HG02884 (cell line): ENCODE results near the gene TRIM61.
"Not testable (repeated sequence)": the region's sequence is repeated elsewhere in the genome, so short reads cannot be mapped to it uniquely, and the experiment has no call there.

Source experiments
- ATAC-seq: cut with Tn5 transposase; IDR thresholded peaks from one replicate; pipeline ENCODE4 v1.9.1; 2021; ENCODE audit warnings: mild to moderate bottlenecking, moderate library complexity; ENCODE audit not compliant: unreplicated experiment

The TRIM61 gene

DNA sequence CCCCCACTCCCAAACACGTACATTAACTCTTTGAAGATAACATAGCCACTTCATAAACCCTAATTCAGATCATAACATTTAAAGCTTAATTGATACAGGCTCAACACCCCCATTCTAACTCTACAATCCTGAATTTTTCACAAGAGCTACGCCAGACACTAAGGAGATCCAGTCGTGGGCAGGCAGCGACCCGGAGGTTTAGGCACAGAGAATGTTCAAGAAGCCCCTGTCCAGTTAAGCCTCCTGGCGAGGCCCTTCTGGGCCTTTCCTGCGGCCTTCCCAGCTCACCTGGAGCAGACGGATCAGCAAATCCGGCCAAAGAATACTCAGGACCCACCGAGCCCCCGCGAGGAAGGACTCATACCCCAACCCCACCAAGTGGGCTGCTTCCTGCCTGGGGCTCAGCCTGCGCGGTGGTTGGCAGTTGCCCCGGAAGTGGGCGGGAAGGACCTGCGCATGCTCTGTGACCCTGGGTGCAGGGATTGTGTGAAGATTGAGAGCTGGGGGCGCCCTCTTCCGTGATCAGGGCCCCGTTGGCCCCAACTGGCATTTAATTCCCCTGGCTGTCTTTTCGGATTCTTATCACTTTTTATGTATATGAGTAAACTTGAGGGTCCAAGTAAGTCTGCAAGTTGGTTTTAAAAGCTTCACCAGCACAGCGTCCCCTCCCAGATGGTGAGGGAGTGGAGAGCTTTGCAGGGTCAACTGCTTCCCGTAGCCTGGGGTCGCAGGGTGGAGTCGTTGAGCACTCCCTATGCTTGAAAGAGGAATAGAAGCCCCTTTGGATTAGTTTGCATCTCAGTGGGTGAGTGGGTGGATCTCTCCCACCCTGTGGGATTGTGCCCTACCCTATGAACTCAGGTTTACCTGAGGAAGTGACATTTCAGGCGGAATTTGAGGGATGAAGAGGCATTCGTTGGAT, at the start of gene TRIM61:
TRIM61 (minus strand) TSS at position 415 of the 922 bp plus-strand sequence. CDS start 7,655 bp downstream, outside the sequence.
- peak; percentile 71 for ATAC-seq

DNA sequence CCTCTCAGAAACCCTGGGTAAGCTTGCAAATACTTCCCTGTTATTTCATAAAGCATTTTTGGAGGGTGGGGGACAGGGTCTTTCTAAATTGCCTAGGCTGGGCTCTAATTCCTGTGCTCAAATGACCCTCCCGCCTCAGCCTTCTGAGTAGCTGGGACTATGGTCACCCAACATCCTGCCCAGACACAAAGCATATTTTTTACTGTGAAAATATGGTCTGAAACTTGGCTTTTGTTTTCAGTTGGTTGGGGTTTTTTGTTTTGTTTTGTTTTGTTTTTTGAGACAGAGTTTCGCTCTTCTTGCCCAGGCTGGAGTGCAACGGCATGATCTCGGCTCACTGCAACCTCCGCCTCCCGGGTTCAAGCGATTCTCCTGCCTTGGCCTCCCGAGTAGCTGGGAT, 48.3 kb upstream of the TRIM61 start:
- ATAC-seq = not testable (repeated sequence)

DNA sequence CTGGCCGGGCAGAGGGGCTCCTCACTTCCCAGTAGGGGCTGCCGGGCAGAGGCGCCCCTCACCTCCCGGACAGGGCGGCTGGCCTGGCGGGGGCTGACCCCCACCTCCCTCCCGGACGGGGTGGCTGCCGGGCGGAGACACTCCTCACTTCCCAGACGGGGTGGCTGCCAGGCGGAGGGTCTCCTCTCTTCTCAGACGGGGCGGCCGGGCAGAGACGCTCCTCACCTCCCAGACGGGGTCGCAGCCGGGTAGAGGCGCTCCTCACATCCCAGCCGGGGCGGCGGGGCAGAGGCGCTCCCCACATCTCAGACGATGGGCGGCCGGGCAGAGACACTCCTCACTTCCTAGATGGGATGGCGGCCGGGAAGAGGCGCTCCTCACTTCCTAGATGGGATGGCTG, 42.5 kb upstream of the TRIM61 start:
- not testable (repeated sequence) for ATAC-seq

DNA sequence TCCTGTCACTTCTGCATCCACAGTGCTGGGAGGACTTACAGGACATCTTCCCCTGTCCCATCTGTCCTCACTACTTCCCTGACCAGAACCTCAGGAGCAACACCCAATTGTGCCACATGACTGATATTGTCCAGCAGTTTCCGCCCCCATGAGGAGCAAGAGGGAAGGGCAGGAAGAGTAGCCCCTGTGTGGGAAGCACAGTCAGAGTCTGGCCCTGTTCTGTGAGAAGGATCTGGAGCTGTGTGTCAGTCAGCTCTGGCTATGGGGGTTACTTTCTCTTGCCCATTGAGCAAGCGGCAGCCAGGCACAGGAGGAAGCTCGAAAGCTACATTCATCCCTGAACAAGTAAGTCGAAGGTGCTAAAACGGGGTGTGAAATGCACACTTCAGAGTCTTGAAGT, 39.5 kb upstream of the TRIM61 start:
- no peak for ATAC-seq

DNA sequence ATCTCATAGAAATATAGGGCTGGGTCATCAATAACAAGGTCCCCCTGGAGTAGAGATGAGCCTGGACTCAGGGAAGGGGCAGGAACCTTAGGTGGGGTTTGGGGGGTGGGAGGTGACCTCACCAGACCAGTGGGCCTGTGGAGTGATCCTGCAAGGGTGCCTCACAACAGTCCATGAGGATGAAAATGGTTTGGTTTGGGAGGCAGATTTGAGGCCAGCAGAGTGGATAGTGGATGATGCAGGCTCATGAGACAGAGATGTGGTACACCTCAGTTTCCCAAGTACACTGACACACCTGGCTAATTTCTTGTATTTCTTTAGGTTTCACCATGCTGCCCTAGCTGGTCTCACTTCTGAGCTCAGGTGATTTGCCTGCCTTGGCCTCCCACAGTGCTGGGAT, 36.2 kb upstream of the TRIM61 start:
- no peak for ATAC-seq

DNA sequence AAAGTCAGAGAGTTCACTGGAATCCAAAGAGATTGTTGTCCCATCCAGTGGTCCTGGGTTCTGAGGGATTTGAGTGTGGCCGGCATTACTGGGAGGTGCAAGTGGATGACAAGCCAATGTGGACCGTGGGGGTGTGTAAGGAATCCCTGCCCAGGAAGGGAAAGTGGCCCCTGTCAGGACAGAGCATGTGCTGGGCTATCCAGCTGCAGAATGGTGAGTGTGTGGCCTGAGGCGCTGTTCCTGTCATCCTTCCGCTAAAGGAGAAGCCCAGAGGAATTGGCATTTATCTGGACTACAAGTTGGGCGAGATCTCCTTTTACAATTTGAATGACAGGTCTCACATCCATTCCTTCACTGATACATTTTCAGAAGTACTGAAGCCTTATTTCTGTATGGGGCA, 33.9 kb upstream of the TRIM61 start:
- no peak for ATAC-seq

DNA sequence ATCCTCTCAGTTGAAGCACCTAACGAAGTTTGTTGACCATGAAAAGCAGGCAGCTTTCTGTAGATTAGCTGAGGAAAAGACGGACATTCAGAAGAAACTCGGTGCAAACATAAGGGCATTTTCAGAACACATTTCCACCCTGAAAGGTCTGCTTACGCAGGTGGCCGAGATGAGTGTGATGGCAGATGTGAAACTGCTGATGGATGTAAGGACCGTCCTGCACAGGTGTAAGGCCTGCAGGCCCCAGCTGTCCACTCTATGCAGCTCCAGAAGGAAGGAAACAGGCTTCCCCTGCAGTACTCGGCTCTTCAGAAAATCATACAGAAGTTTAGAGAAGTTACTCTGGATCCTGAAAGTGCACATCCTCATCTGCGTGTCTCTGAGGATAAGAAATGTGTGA, 33.5 kb upstream of the TRIM61 start:
- no peak for ATAC-seq

DNA sequence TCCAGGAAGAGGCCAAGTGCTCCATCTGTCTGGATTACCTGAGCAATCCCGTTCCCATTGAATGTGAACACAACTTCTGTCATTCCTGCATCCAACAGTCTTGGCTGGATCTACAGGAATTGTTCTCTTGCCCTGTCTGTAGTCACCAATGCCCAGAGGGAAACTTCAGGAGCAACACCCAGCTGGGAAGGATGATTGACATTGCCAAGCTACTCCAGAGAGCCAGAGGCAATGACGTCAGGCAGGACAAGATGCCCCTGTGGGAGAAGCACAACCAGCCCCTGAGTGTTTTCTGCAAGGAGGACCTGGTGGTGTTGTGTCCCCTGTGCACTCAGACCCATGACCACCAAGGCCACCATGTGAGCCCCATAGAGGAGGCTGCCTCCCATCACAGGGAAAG, 33.0 kb upstream of the TRIM61 start:
- no peak for ATAC-seq

DNA sequence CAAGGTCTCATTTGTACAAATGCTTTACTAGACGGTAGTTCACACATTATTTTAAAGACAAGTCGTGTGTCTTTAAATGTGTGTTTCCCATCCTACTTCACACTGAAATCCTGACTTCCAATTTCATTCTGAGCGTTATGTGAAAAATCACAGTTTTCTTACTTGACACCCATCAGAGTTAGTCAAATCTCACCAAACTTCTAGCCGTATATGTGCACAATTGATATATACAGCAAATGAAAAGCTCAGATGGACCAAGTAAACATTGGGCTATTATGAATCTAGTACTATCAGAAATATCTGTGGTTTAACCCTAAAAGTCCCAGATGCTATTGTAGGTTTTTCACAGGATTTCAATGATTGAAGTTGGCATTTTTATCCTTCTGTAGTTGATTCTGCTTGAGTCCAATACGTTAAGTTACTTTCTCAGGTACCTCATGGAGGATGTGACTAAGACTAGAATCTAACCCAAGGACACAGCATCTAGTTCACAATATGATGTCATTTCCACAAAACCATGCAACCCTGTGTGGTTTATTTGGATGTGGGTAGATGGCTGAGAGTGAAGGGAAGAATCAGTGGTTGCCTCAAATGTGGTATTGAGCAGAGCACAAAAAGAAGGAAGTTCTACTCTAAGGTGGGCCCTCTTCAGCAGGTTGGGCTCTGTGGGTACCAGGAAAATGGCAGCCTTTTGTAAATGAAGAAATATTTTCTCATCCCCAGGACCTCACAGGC, 32.2 kb upstream of the TRIM61 start:
- peak; percentile 68 for ATAC-seq

DNA sequence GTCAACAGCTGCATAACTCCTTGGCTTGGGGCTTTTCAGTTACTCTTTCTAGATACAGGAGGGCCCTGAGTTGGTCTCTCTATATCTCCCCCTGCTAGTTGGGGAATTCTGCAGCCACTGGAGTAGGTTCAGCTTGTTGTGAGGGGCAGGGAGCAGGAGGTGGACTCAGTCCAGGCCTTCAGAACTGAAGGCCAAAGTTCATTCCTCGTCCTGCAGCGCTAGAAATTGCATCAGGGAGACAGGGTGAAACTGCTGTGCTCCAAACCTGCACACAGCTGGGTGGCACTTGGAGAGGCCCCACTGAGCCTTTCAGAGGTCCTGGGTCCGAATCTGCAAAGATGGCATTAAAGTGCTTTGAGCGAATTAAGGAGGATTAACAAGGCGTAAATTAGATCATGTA, 29.4 kb upstream of the TRIM61 start:
- ATAC-seq = no peak

DNA sequence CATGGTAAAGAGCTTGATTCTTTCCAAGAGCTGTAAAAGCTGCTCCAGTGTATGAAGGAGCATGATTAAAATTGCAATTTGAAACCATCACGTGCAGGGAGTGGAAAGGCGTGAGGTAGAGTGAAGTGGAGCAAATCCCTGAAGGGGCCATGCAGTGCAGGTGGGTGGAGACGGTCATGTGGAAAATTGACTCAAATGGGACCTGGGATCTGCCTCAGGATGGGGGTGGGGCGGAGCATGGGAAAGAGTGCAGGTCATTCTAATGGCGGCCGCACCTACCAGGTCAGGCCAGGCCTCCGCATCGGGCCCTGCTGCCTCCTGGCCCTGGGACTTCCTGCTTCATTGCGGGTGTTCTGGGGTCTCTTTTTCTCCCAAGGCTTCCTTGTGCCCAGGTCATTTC, 29.0 kb upstream of the TRIM61 start:
- ATAC-seq = no peak

DNA sequence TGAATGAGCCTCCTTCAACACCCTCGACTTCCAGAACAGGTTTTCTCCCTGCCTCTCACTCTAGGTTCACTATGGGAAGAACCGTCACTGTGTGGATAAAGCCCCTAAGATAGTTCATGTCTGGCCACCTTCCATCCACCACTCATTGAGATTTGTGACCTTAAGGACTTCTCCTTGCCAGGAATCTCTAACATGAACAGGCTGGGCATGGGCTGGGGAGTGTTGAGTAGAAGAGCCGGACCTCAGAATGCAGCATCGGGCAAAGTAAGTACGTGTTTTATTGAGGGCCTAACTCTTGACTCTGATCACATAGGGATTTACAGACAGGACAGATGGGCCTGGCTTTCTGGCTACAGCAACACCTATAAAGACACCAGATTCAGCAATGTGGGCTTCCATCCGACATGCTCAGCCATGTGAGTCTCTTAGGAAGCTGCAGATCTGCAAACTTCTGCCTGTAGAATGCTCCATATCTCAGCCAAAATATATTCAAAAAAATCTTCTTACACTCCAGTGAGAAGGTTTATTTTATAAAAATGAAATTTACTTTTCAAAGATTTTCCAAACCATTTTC, 28.0 kb upstream of the TRIM61 start:
- no peak for ATAC-seq

DNA sequence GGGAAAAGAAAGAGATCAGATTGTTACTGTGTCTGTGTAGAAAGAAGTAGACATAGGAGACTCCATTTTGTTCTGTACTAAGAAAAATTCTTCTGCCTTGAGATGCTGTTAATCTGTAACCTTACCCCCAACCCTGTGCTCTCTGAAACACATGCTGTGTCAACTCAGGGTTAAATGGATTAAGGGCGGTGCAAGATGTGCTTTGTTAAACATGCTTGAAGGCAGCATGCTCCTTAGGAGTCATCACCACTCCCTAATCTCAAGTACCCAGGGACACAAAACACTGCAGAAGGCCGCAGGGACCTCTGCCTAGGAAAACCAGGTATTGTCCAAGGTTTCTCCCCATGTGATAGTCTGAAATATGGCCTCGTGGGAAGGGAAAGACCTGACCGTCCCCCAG, 24.5 kb upstream of the TRIM61 start:
- ATAC-seq = not testable (repeated sequence)

DNA sequence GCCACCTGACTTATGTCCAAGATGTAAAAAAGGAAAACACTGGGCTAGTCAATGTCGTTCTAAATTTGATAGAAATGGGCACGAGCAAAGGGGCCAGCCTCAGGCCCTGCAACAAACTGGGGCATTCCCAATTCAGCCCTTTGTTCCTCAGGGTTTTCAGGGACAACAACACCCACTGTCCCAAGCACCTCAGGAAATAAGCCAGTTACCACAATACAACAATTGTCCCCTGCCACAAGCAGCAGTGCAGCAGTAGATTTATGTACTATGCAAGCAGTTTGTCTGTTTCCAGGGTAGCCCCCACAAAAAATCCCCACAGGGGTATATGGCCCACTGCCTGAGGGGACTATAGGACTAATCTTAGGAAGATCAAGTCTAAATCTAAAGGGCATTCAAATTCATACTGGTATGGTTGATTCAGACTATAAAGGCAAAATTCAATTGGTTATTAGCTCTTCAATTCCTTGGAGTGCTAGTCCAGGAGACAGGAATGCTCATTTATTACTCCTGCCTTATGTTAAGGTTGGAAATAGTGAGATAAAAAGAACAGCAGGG, 21.1 kb upstream of the TRIM61 start:
- not testable (repeated sequence) for ATAC-seq

DNA sequence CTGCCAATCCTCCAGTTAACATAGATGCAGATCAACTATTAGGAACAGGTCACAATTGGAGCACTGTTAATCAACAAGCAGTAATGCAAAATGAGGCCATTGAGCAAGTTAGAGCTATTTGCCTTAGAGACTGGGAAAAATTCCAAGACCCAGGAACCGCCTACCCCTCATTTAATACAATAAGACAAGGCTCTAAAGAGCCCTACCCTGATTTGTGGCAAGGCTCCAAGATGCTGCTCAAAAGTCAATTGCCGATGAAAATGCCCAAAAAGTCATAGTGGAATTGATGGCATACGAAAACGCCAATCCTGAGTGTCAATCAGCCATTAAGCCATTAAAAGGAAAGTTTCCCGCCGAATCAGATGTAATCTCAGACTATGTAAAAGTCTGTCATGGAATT, 20.5 kb upstream of the TRIM61 start:
- ATAC-seq = no peak

DNA sequence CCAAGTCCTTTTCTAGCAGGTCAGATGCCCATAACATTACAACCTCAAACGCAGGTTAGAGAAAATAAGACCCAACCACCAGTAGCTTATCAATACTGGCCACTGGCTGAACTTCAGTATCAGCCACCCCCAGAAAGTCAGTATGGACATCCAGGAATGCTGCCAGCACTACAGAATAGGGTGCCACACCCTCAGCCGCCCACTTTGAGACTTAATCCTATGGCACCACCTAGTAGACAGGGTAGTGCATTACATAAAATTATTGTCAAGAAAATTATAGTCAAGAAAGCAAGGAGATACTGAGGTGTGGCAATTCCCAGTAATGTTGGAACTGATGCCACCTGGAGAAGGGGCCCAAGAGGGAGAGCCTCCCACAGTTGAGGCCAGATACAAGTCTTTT, 19.9 kb upstream of the TRIM61 start:
- ATAC-seq = no peak

DNA sequence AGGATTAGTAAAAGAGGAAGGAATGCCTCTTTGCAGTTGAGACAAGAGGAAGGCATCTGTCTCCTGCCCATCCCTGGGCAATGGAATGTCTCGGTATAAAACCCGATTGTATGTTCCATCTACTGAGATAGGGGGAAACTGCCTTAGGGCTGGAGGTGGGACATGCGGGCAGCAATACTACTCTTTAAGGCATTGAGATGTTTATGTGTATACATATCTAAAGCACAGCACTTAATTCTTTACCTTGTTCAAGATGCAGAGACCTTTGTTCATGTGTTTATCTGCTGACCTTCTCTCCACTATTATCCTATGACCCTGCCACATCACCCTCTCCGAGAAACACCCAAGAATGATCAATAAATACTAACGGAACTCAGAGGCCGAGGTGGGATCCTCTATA, 18.7 kb upstream of the TRIM61 start:
- ATAC-seq = not testable (repeated sequence)

DNA sequence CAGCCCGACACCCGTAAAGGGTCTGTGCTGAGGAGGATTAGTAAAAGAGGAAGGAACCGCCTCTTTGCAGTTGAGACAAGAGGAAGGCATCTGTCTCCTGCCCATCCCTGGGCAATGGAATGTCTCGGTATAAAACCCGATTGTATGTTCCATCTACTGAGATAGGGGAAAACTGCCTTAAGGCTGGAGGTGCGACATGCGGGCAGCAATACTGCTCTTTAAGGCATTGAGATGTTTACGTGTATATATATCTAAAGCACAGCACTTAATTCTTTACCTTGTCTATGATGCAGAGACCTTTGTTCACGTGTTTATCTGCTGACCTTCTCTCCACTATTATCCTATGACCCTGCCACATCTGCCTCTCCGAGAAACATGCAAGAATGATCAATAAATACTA, 13.3 kb upstream of the TRIM61 start:
- not testable (repeated sequence) for ATAC-seq

DNA sequence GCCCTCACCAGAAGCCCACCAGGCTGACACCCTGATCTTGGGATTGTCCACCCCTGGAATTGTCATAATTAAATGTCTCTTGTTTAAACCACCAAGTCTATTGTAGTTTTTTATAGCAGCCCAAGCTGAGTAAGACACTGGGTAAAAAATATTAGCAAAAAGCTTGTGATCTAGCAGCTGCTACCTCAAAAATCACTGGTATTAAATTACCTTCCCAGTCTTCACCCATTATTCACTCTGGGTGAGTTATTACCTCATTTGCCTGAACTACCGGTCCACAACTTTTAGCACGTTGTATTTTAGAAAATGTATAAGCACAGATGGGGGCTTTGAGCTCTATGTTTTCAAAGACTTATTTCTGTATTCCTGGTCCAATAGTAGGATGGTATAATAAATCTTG, 12.0 kb upstream of the TRIM61 start:
- ATAC-seq = no peak

DNA sequence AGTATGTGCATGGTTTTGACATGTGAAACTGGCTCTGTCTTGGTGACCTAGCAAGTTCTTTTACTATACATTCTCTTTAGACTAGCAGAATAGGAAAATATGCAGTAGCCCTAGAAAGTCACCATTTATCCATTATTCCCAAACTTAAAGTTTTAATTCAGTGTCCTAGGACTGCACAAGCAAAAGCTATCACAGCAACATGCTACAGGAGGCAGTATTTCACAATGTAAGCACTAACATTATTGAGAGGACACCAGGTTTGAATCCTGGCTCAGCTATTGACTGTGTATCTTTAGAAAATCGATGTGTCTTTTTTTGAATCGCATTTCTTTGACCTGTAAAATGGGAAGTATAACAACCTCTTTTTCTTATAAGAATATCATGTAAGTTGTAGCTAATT, 5.5 kb downstream of the TRIM61 start:
- ATAC-seq = not testable (repeated sequence)

DNA sequence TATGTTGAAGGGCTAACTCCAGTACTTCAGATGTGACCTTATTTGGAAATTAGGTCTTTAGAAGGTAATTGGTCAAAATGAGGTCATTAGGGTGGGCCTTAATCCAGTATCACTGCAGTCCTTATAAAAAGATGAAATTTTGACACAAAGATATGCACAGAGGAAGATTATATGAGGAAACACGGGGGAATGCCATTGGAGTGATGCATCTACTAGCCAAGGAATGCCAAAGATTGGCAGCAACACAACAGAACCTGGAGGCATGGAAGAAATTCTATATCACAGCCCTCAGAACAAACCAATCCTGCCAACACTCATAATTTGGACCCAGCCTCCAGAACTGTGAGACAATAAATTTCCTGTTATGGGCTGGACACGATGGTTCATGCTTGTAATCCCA, 17.6 kb downstream of the TRIM61 start:
- no peak for ATAC-seq
